Right ventricle myocardium superior (tissue), 1 donor: ENCODE measurements around the gene SLC25A26. TPM values are rescaled to one million over a fixed set of nuclear protein-coding genes. Genes with fewer than 3 reads are reported as not detected.
"Not testable (repeated sequence)": the region's sequence is repeated elsewhere in the genome, so short reads cannot be mapped to it uniquely, and the experiment has no call there.

Experiments
- ATAC-seq: fragments of 200-7000 bp; cut with Tn5 transposase; one replicate; pipeline ENCODE4 v1.9.1; 2020; ENCODE audit warnings: mild to moderate bottlenecking; ENCODE audit not compliant: poor library complexity
- DNase-seq: peaks from one replicate; pipeline ENCODE4 v3.0.0-alpha.2; 2020
- intact Hi-C: fragments of 100-400 bp; cut with DNase I; formaldehyde crosslinking; loops from one replicate; pipeline ENCODE4 v1.11.2; 2022
- total RNA-seq: library from RNA; stranded (reverse); fragmentation: NEBNext Ultra II Directional; extraction: Animal tissue kit (Norgen Biotek cat#: 25700); gene quantifications from one replicate; pipeline ENCODE4 v1.2.1, GENCODE V29; 2021
- donor health status: DM: no; HTN: yes; CAD: no; lungs with severe emphysema.

SLC25A26 gene
- total RNA-seq, 1 donor from 2014 or later: 51.3 TPM

DNA sequence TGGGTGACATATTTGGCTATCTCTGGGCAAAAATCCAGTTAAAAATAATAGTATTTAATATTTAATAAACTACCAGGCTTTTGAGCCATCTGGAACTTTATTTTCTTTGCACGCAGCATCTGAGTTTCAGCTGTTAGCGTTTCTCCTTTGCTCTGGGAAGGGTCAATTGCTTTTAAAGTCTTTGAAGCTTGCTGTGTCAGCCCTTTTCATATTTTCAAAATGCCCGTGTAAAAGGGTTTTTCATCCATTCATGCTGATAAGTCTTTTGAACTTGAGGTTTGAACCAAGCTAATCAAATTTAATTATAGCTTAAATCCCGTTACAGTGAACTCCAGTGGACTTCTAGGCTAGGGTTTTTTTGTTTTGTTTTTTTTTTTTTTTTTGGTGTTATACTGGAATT is 79.1 kb downstream of the SLC25A26 start:
- DNase-seq (no peak), ATAC-seq (no peak)
- intact Hi-C loops: no loop called here

GRCh38 chr3:66302288-66302687 is 81.5 kb downstream of the SLC25A26 start:
- no peak for DNase-seq
- no peak for ATAC-seq
- intact Hi-C loops: no loop called here

DNA sequence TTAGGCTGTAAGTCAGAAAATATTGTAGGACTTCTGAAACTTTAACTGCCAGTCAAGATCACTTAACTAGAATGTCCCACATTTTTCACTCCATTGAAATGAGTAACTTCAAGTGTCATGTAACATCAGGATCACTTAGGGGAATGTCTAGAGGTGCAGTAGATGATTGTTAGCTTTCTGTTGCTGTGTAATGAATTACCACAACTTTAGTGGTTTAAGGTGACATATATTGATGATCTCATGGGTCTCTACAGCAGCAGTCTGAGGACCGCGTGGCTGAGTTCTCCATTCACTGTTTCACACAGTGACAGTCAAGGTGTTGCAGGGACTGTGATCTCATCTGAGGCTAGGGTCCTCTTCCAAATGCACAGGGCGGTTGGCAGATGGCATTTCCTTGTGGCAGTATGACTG is 82.7 kb downstream of the SLC25A26 start:
- intact Hi-C loops: no loop called here
- ATAC-seq (no peak), DNase-seq (no peak)

DNA sequence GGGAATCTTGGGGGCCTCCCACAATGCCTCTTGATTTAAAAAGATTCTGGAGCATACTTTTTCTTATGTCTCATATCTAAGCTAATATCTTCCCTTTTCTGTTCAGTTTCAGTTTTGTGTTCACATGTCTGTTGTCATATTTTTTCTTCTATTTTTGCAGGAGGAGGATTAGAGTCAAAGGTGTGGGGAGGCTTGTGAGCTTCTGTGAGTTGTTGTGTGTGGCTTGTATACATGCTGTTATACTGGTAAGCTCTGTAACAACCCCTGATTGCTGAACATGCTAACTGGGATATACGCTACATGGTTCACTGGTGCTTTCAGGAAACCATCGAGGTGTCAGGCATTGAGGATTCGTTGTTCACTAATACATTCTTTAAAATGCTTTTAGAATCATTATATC is 83.5 kb downstream of the SLC25A26 start:
- DNase-seq (no peak), ATAC-seq (no peak)
- intact Hi-C loops: no loop called here

- intact Hi-C loops, ATAC-seq, DNase-seq: not testable (repeated sequence)
Measured at GRCh38 chr3:66306086-66306485, 85.3 kb downstream of the SLC25A26 start.

DNA sequence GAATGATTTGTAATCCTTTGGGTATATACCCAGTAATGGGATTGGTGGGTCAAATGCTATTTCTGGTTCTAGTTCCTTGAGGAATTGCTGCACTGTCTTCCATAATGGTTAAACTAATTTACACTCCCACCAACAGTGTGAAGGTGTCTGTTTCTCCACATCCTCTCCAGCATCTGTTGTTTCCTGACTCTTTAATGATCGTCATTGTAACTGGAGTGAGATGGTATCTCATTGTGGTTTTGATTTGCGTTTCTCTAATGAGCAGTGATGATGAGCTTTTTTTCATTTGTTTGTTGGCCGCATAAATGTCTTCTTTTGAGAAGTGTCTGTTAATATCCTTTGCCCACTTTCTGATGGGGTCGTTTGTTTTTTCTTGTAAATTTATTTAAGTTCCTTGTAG is 86.2 kb downstream of the SLC25A26 start:
- ATAC-seq, intact Hi-C loops, DNase-seq: not testable (repeated sequence)

DNA sequence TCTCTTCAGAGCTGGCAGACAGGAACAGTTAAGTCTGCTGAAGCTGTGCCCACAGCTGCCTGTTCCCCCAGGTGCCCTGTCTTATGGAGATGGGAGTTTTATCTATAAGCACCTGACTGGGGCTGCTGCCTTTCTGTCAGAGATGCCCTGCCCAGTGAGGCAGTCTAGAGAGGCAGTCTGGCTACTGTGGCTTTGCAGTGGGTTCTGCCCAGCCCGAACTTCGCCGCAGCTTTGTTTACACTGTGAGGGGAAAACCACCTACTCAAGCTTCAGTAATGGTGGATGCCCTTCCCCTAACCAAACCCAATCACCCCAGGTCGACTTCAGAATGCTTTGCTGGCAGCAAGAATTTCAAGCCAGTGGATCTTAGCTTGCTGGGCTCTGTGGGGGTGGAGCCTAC is 91.2 kb downstream of the SLC25A26 start:
- DNase-seq (no peak), ATAC-seq (no peak)
- intact Hi-C loops: no loop called here

GRCh38 chr3:66314455-66314854 is 93.7 kb downstream of the SLC25A26 start:
- no peak for ATAC-seq
- intact Hi-C loops: no loop called here
- DNase-seq: no peak

- intact Hi-C loops: no loop called here
- peak; percentile 22 for ATAC-seq
Measured at GRCh38 chr3:66317750-66318376, 97.1 kb downstream of the SLC25A26 start.

GRCh38 chr3:66320390-66320789 is 99.6 kb downstream of the SLC25A26 start:
- no peak for DNase-seq
- intact Hi-C loops: no loop called here
- no peak for ATAC-seq

More at GRCh38 chr3:66317750-66318376, 97.1 kb downstream of the SLC25A26 start:
- DNase-seq: no peak

DNA sequence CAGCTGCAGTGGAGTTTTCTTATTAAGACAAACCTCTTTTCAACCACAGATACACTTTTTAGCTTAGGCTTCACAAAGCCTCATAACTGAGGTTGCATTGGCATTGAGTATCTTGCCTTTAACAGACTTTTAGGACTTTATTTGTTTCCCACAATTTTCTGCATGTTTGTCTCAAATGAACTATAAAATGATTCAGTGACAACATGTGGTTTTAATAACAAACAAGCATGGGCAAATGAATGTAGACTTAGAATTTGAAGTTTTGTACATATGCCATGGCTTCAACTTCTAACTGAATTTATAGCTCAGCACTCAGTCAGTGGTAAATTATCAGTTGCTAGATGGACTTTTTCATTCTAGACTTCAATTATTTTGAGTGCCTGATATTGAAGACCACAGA is 101.6 kb downstream of the SLC25A26 start:
- DNase-seq (no peak), ATAC-seq (no peak)
- intact Hi-C loops: no loop called here

GRCh38 chr3:66326340-66326739 is 105.5 kb downstream of the SLC25A26 start:
- ATAC-seq: peak; percentile 88
- intact Hi-C loops: no loop called here
- peak; percentile 55 for DNase-seq

- no peak for DNase-seq
- intact Hi-C loops: no loop called here
- ATAC-seq: no peak
Measured at GRCh38 chr3:66335671-66336070, 114.9 kb downstream of the SLC25A26 start.

DNA sequence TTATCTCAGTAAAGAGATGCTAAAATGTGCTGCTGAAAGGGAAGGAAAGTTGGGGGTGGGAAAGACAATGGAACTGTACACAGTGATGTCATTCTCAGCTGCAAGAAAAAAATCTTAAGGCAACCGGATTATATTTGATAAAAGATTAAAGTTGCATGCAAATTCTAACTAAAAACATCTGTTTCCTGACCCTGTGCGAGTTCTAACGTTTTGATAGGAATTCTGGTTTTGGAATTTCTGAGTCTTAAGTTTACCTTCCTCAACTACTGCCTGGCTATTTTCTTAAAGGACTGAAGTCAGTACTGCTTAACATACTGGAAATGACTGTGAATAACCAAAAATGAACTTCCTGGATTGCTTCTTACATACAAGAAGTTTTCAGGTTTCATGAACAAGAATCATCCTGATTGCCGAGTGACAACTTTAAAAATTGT is 115.5 kb downstream of the SLC25A26 start:
- no peak for DNase-seq
- no peak for ATAC-seq
- intact Hi-C loops: no loop called here

- DNase-seq (no peak), ATAC-seq (no peak)
- intact Hi-C loops: no loop called here
Measured at GRCh38 chr3:66338927-66339326, 118.1 kb downstream of the SLC25A26 start.

- intact Hi-C loops: no loop called here
Measured at GRCh38 chr3:66342717-66343356, 122.0 kb downstream of the SLC25A26 start.

DNA sequence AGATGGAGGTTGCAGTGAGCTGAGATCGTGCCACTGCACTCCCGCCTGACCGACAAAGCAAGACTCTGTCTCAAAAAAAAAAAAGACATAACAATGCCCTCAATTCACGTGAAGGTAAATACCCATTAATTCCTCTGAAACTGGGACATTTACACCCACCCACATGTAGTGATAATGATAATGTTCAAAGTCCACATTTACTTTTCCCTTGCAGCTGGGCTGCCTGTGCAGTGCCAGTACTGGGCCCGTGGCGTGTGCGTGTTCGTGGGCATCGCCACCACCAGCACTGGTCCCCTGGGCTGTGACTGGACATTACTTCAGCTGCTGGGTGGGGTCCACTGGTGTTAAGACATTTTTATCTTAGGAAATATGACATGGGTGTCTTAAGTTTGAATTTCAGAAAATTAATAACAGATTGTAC is 123.6 kb downstream of the SLC25A26 start:
- no peak for DNase-seq
- ATAC-seq: no peak
- intact Hi-C loops: no loop called here

More at GRCh38 chr3:66342717-66343356, 122.0 kb downstream of the SLC25A26 start:
- ATAC-seq: no peak
- no peak for DNase-seq

- ATAC-seq (no peak), DNase-seq (no peak)
- intact Hi-C loops: no loop called here
Measured at GRCh38 chr3:66344848-66345578, 124.2 kb downstream of the SLC25A26 start.

GRCh38 chr3:66348704-66349103 is 127.9 kb downstream of the SLC25A26 start:
- intact Hi-C loops: no loop called here
- peak; percentile 77 for ATAC-seq
- DNase-seq: no peak

- DNase-seq (no peak), ATAC-seq (no peak)
- intact Hi-C loops: no loop called here
Measured at GRCh38 chr3:66350601-66351000, 129.8 kb downstream of the SLC25A26 start.
